GM21825 (cell line): ENCODE results near the gene DNAH9.

Experiments
- ATAC-seq: cut with Tn5 transposase; IDR thresholded peaks from one replicate; pipeline ENCODE4 v1.9.1; 2021; ENCODE audit warnings: mild to moderate bottlenecking, moderate library complexity; ENCODE audit not compliant: unreplicated experiment

The DNAH9 gene

DNA sequence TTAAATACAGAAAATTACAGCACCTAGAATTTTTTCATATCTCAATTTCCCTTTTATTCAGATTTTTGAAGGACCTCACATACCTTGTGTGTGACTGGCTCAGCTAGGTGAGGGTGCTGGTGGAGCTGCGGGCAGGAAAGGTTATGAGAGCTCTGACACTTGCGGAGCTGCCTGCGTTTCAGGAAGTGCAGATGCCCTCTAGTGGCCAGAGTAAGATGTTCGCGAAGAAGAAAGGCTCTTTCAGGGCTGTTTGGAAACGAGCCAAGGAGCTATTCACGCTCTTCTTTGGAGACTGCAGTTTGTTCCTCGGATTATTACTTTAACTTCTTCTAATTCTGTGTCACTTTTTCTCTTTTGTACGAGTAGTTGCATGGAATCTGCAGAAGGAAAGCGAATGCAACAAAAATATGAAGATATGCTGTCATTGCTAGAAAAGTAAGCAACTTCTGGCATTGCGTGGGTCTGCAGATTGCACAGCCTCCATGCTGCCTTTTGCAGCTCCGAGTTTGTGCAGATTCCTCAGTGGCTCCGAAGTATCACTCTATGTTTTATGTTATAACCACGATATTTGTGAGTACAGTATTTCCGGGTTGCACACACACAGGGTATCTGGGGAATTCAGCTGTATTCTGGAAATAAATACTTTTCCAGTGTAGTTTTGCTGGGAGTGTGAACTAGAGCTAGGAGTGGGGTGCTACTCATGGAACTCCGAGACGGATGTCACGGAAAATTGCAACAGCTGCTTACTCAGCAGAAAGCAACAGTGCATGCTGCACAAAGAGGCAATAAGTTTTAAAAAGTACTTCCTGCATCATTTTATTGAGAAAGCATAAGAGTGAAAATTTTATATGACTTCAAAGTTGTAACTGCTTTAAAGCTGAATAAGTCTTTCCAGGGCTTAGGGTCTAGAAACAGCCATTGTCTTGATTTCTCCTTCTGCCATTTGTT, 46.3 kb downstream of the DNAH9 start:
- ATAC-seq: no peak

DNA sequence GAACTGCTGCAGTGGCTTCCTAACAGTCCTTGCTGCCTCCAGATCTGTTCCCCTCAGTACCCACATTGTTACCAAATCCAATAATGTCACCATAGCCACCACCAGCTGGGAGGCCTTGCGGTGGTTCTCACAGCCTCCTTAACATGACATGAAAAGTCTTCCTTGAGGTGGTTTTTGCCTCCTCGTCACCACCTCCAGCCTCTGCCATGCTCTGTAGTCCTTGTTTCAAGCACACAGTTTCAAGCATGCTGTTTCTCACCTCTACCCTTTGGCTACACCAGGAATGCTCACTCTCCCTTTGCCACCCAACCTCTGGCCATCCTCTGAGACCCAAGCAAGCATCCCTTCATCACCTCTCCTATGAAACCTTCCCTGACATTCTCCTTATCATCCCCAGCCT, 47.2 kb downstream of the DNAH9 start:
- ATAC-seq: no peak

GRCh38 chr17:11651089-11651488, 52.8 kb downstream of the DNAH9 start:
- ATAC-seq: no peak

- no peak for ATAC-seq
Observed at GRCh38 chr17:11668618-11669017, 70.3 kb downstream of the DNAH9 start.

- no peak for ATAC-seq
Observed at GRCh38 chr17:11671126-11671525, 72.9 kb downstream of the DNAH9 start.

DNA sequence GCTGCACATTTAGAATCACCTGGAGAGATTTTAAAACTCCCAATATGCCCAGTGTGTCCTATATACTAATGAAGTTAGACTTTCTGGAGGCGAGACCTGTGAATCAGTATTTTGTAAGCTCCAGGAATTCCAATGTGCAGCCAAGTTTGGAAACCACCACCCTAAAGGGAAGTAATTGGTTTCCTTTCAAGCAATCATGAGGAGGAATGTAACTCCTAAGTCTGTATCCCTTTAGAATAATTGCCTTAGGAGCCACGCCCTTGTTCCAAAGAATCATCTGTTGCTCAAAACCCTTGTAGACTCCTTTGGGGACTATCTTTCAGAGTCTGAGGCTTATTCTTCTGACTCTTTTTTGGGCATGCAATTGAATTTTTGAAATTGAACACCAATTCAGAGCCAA, 84.4 kb downstream of the DNAH9 start:
- ATAC-seq: no peak

DNA sequence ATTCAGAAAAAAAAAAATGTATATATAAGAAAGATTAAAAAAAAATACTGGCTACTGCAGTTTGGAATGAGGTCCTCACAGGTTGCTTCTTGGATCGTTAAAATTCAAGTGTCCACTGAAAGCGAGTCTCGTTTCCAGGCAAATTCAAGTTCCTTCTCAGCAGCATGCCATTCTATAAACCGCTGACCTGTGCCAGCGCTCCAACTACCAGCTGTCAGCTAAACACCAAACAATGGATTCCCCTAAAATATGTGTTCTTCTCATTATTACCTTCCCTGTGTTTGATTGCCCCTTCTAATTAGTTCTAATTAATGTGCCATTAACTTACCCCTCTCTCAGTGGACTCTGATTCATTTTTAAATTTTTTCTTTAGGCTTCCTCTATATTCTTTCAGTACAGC, 92.4 kb downstream of the DNAH9 start:
- ATAC-seq: no peak

GRCh38 chr17:11692688-11693087, 94.4 kb downstream of the DNAH9 start:
- ATAC-seq: no peak

- no peak for ATAC-seq
Observed at GRCh38 chr17:11693284-11693683, 95.0 kb downstream of the DNAH9 start.

DNA sequence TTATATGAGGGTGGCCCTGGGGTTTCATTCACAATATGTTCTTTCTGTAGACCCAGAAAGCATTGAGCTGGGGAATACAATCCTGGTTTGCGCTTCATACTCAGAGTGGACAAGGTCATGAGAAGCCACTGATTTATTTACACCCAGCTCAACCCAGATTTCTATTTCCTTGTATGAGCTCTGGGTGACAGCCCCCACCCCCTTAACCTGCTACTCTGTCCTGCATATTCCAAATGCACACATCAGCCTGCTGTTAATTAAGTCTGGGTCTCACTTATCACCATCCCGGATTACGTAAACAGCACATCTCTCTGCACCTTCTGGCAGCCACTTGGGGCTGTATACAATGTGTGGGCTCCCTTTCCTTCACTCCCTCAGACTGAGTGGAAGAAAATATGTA, 102.4 kb downstream of the DNAH9 start:
- no peak for ATAC-seq

DNA sequence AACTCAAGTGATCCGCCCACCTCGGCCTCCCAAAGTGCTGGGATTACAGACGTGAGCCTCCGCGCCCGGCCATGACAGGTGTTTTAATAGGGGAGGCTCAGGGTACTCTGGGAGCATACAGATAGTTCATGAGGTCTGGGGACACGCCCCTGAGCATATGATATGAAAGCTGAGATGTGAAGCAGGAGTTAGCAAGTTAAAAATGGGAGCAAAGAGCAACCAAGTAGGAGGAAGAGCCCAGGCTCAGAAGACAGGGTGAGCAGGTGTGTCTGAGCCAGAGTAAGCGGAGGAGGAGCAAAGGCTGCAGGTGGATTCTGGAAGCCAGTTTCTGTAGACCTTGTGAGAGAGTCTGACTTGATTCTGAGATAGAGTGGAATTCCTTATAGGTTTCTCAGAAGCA, 103.6 kb downstream of the DNAH9 start:
- ATAC-seq: no peak

DNA sequence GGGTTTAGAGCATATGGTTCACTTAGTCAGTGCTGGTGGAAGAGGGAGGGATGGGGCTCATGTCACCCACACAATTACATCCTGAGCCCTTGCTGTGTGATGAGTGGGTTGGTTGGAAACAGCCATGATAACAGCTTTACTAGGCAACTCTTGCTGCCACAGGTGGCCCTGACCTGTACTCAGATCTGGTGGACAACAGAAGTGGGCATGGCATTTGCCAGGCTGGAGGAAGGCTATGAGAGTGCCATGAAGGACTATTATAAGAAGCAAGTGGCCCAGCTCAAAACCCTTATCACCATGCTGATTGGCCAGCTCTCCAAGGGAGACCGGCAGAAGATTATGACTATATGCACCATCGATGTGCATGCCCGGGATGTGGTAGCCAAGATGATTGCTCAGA, 105.8 kb downstream of the DNAH9 start:
- no peak for ATAC-seq

DNA sequence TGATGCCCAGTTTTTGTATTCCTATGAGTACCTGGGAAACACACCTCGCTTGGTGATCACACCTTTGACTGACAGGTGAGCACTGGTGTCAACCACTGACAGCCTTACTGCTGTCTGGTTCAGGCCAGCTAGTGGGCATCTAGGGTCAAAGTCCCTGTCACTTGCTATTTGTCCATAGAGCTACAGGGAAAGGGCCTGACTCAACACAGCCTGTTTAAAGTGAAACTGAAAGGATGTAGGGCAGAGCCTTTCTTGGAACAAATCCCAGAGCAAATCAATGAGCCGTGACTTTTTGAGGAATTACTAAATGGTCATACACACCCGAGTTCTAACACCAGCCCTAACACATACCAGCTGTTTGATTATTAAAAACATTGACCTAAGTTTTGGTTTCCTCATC, 106.8 kb downstream of the DNAH9 start:
- ATAC-seq: no peak

- ATAC-seq: no peak
Observed at GRCh38 chr17:11707586-11707985, 109.3 kb downstream of the DNAH9 start.

GRCh38 chr17:11712456-11712855, 114.2 kb downstream of the DNAH9 start:
- ATAC-seq: no peak

GRCh38 chr17:11719203-11719602, 120.9 kb downstream of the DNAH9 start:
- no peak for ATAC-seq

DNA sequence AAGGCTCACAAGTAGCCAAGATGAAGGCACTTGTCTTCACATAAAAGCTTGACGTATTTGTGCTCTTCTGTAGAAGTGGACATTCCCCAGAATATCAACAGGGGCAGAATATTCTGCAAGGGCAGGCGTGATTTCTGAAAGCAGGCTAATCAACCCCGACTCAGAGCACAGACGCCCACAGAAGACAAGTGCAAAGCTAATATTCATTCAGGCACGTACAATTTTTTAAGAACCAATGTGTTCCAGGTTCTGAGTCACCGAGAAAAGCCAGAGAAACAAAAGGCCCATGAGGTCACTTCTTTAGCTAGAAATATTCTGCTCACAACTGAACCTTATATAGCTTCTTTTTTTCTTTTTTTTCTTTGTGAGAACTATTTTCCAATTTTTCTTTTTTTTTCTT, 121.6 kb downstream of the DNAH9 start:
- ATAC-seq: no peak

DNA sequence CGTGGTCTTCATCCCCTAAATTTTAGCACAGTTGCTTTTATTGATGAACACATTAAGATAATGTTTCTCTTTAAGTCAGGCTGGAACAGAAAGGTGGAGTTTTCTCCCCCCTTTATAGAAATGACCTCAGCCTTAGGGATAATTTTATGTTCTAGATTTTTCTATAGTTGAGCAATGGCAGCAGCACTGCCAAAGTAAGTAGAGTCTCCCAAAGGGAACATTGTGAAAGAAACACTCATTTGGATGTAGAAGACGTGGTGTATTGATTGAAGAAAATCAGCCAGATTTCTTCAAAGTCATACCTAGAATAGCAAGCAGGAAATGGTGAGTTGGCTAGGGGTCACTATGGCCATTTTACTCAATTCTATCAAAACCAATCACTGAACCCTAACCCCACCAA, 122.5 kb downstream of the DNAH9 start:
- no peak for ATAC-seq

DNA sequence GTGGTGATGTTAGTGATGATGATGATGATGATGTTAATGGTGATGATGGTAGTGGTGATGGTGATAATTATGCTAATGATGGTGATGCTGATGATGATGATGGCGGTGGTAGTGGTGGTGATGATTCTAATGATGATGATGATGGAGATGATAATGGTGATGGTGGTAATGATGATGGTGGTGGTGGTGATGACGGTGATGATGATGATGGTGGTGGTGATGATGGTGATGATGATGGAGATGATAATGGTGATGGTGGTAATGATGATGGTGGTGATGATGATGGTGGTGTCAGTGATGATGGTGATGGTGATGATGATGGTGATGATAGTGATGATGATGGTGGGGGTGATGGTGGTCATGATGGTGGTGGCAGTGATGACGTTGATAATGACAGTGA, 132.5 kb downstream of the DNAH9 start:
- no peak for ATAC-seq

GRCh38 chr17:11736613-11737312, 138.5 kb downstream of the DNAH9 start:
- no peak for ATAC-seq

GRCh38 chr17:11737313-11737679, 139.0 kb downstream of the DNAH9 start:
- ATAC-seq: no peak

- ATAC-seq: no peak
Observed at GRCh38 chr17:11738151-11738550, 139.9 kb downstream of the DNAH9 start.
